VCaP (cell line): ENCODE measurements around the gene BNC2.

Experiments used
- H3K27ac ChIP-seq: fragments of 450-650 bp; 2 replicates; pipeline ENCODE4 v1.5.1; 2017
- CTCF ChIP-seq: fragments of 450-650 bp; conservative IDR thresholded peaks from 2 replicates; pipeline ENCODE4 v1.5.1; 2017; ENCODE audit warnings: mild to moderate bottlenecking, moderate library complexity

BNC2 gene

DNA sequence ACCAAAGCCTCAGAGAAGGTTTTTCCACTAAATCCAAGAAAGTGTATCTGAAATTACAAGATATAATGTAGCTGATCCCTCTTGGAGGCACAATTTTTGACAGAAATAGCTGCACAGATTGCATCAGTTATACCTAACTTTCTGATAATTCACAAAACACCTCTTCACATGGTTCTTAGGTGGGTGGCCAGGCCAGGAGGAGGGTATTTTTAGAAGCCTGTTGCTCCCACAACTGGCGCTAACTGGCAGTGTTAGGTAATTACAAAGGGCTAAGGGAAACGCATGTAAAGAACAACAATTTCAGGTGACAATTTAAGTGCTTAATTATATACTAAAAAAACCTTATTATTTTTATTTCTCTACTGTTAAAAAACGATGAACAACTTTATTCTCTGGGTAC is 247.9 kb downstream of the BNC2 start:
- no peak for TF ChIP-seq CTCF
- no peak overlapping the region for H3K27ac ChIP-seq

- no peak overlapping the region for H3K27ac ChIP-seq
- TF ChIP-seq CTCF: no peak
Observed at GRCh38 chr9:16619914-16620520, 250.5 kb downstream of the BNC2 start.

- no peak overlapping the region for H3K27ac ChIP-seq
Observed at GRCh38 chr9:16619402-16619801, 251.1 kb downstream of the BNC2 start.

GRCh38 chr9:16618524-16618923 is 251.9 kb downstream of the BNC2 start:
- H3K27ac ChIP-seq: no peak overlapping the region
- TF ChIP-seq CTCF: no peak

More at GRCh38 chr9:16619402-16619801, 251.1 kb downstream of the BNC2 start:
- no peak for TF ChIP-seq CTCF

- no peak for TF ChIP-seq CTCF
- H3K27ac ChIP-seq: no peak overlapping the region
Observed at GRCh38 chr9:16616686-16617085, 253.8 kb downstream of the BNC2 start.

DNA sequence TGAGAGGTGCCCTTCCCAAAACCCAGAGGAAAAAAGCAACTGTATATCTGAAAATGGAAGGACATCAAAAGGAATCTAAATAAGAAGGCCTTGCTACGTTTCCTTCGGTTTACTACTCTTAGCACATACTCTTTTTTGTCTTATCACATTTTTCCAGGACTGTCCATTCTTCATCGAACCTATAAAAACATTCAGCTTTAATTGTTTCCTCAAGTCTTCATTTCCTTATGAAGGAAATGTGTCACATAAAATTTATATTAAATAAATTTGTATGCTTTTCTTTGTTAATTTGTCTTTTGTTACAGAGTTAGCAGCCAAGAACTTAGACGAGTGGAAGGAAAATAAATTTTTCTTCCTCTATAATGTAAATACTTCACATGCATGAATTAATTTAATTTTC is 255.0 kb downstream of the BNC2 start:
- no peak for TF ChIP-seq CTCF

DNA sequence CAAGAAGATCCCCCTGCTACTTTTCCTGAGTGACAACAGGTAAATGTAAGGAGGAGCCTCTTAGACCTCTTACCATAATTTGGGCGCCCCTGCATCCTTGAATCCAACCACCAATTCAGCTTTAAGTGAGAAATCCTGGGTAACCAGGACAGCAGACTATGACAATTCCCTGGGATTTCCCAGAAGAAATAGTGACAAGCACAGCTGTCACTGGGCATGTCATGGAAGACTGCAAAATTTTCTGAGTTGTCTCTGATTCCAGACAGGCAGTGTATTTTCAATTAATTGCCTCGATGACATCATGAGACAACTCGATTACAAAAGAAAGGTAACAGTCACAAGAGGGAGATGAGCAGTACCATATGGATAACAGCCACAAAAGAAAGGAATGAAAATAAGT is 256.9 kb downstream of the BNC2 start:
- no peak for TF ChIP-seq CTCF
- H3K27ac ChIP-seq: no peak overlapping the region

More for the DNA sequence above, 255.0 kb downstream of the BNC2 start:
- no peak overlapping the region for H3K27ac ChIP-seq
